NCI-H526 treated with DMSO at 0.1 percent for 48 hours (cell line): ENCODE results near the gene PARP11.

ENCODE experiments used
- DNase-seq: peaks from one replicate; lab custom pipeline; 2025; lab: John Stamatoyannopoulos, UW

The PARP11 gene

GRCh38 chr12:3872800-3873636 is at the start of gene PARP11:
PARP11 (minus strand) TSS chr12:3873399; CDS start chr12:3873229, 170 bp downstream.
- peak; percentile 92 for DNase-seq

- no peak for DNase-seq
Measured at GRCh38 chr12:3922033-3922432, 48.8 kb upstream of the PARP11 start.

- no peak for DNase-seq
Measured at GRCh38 chr12:3921526-3921925, 48.3 kb upstream of the PARP11 start.

- no peak for DNase-seq
Measured at GRCh38 chr12:3921151-3921471, 47.9 kb upstream of the PARP11 start.

GRCh38 chr12:3920351-3921150 is 47.4 kb upstream of the PARP11 start:
- DNase-seq, result no peak

GRCh38 chr12:3913278-3913677 is 40.1 kb upstream of the PARP11 start:
- no peak for DNase-seq

- DNase-seq, result no peak
Measured at GRCh38 chr12:3912863-3913262, 39.7 kb upstream of the PARP11 start.

GRCh38 chr12:3911409-3911808 is 38.2 kb upstream of the PARP11 start:
- DNase-seq, result no peak

GRCh38 chr12:3905664-3906063 is 32.5 kb upstream of the PARP11 start:
- no peak for DNase-seq

GRCh38 chr12:3904999-3905398 is 31.8 kb upstream of the PARP11 start:
- DNase-seq, result no peak

- DNase-seq, result no peak
Measured at GRCh38 chr12:3902921-3903320, 29.7 kb upstream of the PARP11 start.

- no peak for DNase-seq
Measured at GRCh38 chr12:3901116-3901515, 27.9 kb upstream of the PARP11 start.

- DNase-seq, result no peak
Measured at GRCh38 chr12:3898756-3899155, 25.6 kb upstream of the PARP11 start.

GRCh38 chr12:3897371-3897971 is 24.3 kb upstream of the PARP11 start:
- DNase-seq, result no peak

- no peak for DNase-seq
Measured at GRCh38 chr12:3896801-3897351, 23.7 kb upstream of the PARP11 start.

GRCh38 chr12:3896356-3896755 is 23.2 kb upstream of the PARP11 start:
- DNase-seq, result no peak

GRCh38 chr12:3892631-3893030 is 19.4 kb upstream of the PARP11 start:
- no peak for DNase-seq

GRCh38 chr12:3891201-3891600 is 18.0 kb upstream of the PARP11 start:
- DNase-seq, result no peak

- no peak for DNase-seq
Measured at GRCh38 chr12:3888659-3889058, 15.5 kb upstream of the PARP11 start.

GRCh38 chr12:3885277-3886094 is 12.3 kb upstream of the PARP11 start:
- DNase-seq, result no peak

- DNase-seq, result no peak
Measured at GRCh38 chr12:3884671-3885070, 11.5 kb upstream of the PARP11 start.
